NCI-H748 (cell line): Measurements from ENCODE around the gene SLC35E1.
"Not testable (repeated sequence)": the region's sequence is repeated elsewhere in the genome, so short reads cannot be mapped to it uniquely, and the experiment has no call there.

Experiments used
- DNase-seq: peaks from one replicate; lab custom pipeline; 2025; ENCODE audit not compliant: unreplicated experiment; lab: John Stamatoyannopoulos, UW

SLC35E1 gene

DNA sequence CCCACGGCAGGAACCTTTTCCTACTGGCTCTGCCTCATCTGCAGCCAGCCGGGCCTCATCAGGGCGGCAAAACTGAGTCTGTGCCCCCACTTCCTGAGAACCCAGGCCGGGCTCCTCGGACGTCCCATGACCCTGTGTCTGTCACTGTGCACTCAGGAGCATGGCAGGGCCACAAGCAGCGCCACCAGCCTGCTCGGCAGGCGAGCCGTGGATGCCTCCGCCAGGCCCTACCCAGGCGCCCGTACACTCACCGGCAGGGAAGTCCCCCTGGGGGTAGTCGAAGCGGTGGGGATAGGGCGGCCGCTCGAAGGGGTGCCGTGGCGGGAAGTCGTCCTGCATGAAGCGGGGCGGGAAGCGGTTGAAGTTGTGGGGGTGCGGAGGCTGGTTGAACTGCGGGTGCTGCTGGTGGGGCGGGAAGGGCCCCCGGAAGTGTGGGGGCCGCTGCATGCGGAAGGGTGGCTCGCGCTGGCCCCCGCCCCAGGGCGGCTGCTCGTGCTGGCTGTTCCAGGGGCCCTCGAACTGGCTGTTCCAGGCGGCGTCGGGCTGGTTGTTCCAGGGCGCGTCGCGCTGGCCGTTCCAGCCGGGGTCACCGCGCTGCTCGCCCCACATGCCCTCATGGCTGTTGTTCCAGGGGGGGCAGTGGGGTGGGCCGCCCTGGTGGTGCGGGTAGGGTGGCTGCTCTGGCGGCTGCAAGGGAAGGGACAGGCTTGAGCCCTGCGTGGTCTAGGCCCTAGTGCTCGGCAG is 47.1 kb downstream of the SLC35E1 start:
- DNase-seq: no peak

- no peak for DNase-seq
These were observed 49.4 kb downstream of the SLC35E1 start for GRCh38 chr19:16522559-16523377.

GRCh38 chr19:16521715-16522289 is 50.4 kb downstream of the SLC35E1 start:
- DNase-seq: no peak

GRCh38 chr19:16520986-16521624 is 51.1 kb downstream of the SLC35E1 start:
- DNase-seq: no peak

DNA sequence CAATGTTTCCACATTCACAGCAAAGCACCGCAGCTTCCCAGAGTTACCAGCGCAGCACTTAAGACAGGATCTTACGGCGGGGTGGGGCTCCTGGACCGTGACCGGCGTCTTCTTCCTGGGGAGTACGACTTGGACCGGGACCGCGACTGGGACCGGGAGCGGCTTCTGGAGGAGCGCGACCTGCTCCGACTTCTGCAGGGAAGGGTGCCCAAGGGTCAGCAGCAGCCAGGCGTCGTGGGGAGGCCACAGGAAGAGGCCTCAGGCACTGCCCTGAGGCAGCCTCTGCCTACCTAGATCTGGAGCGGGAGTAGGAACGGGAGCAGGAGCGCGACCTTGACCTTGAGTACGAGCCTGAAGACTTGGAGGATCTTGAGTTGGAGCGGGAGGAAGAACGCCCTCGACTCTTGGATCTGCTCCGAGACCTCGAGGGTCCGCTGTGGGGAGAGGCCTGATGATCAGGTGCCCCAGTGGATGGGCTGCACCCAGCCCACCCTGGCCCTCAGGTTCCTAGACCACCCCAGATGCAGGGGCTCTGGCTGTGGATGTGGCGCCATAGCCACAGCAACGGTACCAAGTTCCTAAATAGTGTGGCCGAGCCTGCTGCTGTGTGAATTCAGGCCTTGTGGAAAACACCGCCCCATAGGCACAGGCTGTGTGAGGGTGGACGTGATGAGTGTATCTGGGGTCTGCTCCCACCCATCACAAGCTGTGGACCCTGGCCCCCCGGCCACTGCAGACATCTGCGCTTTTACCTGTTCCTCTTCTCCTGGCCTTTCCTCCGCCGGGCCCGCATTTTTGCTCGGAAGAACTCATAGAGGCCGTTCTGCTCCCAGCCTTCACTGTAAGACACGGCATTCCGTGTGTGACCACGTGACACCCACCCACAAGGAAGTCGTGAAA is 51.9 kb downstream of the SLC35E1 start:
- no peak for DNase-seq

DNA sequence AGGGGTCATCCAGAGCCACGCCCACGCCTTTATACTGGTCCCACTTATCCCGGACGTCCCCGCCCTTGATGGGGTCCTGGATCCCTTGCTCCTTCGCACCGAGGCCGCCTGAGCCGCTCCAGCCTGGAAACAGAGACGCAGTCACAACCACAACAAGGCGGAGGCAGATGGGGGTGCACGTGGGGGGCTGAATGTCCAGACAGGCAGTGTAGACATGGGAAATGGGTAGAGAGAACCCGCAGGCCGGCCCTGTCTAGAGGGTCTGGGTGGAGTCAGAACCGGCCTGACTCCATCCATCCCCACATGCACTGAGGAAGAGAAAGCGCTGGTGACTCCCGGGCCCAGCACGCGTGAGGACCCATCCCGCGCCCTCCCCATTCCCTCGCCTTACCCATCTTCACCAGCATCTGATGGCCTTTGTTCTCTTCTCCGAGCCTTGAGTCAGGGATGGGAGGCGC is 53.0 kb downstream of the SLC35E1 start:
- no peak for DNase-seq

GRCh38 chr19:16518483-16519229 is 53.6 kb downstream of the SLC35E1 start:
- no peak for DNase-seq

DNA sequence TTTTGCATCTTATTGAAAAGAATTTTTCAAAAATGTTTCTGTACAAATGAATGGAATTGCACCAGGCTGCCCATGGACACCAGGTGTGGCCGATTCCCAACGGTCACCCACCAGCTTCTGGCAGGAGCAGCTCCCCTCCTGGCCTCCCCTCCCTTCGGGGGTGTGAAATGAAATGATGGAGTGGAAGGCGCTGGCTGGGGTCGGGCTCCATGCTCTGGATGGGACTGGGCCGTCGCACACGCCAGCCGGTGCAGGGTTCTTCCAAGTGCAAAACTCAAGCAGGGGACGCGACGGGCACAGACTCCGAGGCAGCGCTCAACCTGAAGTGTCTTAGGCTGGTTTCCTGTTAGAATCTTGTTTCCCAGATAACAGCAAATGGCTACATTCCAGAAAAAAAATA is 54.2 kb downstream of the SLC35E1 start:
- DNase-seq: no peak

GRCh38 chr19:16516923-16517610 is 55.1 kb downstream of the SLC35E1 start:
- DNase-seq: no peak

GRCh38 chr19:16516381-16516780 is 55.8 kb downstream of the SLC35E1 start:
- DNase-seq: no peak

DNA sequence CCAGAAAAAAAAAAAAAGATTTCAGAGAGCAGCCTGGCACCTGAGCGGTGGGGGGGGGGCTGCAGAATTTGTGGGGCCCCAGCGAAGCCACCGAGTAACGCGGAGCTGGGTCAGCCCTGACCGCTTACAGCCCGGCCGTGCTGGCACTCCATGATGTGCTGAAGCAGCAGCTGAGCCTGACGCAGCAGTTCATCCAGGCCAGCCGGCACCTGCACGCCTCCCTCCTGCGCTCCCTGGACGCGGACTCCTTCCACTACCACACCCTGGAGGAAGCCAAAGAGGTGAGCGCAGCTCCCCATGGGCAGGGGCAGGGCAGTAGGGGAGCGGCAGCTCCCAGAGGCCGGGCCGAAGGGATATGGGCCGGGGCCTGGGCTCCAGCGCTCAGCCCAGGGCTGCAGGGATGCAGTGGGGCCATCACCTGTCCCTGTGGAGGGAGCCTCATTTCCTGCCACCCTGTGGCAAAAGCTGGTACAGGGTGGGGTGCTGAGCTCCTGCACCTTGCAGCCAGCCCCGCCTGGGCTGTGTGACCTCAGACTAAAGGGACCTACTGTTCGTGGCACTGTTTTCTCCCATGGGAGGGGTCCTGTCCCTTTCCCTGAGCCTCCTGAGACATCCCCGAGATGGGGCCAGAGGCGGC is 57.7 kb downstream of the SLC35E1 start:
- DNase-seq: no peak

DNA sequence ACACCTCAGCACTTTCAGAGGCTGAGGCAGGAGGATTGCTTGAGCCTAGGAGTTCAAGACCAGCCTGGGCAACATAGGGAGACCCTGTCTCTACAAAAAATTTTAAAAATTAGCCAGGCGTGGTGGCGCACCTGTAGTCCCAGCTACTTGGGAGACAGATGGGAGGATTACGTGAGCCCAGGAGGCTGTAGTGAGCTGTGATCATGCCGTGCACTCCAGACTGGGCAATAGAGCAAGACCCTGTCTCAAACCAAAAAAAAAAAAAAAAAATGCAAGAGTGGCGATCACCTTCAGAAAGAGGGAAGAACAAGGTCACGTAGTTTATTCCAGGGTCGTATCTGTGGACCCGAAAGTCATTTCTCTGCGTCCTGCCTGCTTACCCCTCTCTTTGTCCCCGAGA is 59.6 kb downstream of the SLC35E1 start:
- DNase-seq: not testable (repeated sequence)

GRCh38 chr19:16509141-16510061 is 62.8 kb downstream of the SLC35E1 start:
- no peak for DNase-seq

DNA sequence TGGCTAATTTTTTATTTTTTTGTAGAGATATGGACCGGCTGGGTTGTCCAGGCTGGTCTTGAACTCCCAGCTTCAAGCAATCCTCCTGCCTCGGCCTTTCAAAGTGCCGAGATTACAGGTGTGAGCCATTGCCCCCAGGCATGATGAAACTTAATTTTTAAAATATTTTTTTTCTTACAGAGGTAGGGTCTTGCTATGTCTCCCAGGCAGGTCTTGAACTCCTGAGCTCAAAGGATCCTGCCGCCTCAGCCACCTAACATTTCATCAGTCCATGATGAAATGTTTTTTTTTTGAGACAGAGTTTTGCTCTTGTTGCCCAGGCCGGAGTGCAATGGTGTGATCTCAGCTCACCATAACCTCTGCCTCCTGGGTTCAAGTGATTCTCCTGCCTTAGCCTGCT is 63.7 kb downstream of the SLC35E1 start:
- no peak for DNase-seq

DNA sequence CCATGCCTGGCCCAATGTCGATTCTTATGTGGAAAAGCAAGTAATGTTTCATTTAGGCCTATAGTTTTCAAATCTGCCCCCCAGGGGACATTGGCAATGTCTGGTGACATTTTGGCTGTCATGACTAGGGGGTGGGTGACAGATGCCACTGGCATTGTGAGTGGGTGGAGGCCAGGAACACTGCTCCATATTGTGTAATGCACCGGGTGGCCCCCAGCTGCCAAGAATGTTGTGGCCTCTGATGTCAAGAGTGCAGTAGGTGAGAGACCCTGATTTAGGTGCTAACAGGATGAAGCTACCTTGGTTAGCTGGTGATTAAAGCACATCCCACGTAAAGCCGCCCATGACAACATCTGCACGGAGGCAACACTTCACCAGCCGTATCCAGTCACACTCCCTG is 65.3 kb downstream of the SLC35E1 start:
- DNase-seq: no peak

DNA sequence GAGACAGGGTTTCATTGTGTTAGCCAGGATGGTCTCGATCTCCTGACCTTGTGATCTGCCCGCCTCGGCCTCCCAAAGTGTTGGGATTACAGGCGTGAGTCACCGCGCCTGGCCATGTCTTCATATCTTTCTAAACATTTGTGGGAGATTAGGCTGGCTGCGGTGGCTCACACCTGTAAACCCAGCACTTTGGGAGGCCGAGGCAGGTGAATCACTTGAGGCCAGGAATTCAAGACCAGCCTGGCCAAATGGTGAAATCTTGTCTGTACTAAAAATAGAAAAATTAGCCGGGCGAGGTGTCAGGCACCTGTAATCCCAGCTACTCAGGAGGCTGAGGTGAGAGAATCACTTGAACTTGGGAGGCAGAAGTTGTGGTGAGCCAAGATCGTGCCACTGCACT is 66.1 kb downstream of the SLC35E1 start:
- DNase-seq: not testable (repeated sequence)

- DNase-seq: no peak
These were observed 67.9 kb downstream of the SLC35E1 start for GRCh38 chr19:16504271-16504670.
